ENCODE data around the gene FCHSD2. TPM values are rescaled to one million over a fixed set of nuclear protein-coding genes. Genes with fewer than 3 reads are reported as not detected.

FCHSD2 gene
- total RNA-seq, 2 donors from 2014 or later: 14.0 to 17.6 TPM

DNA sequence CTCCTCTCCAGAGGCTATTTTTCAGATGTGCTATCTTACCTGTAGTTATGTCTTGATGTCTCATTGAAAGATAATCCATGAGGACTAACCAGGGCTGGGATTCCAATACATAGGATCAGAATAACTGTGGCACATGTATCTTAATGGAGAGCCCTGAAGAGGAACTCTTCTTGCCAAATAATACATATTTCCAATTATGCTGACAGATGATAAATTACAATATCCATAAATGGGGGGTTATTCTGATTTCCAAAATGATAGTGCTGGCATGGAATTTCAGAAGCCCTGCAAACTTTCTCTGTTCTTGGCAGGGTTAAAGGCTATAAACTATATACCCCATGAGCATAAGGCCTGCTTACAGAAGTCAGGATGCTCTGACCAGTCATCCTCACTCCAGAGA is 173.7 kb downstream of the FCHSD2 start:
- no peaks in the 10 kb centered on the region for H3K9me3 Mint-ChIP-seq
- no peak overlapping the region for H3K27ac Mint-ChIP-seq
- Histone ChIP-seq H3K9me3 (ENCODE audit: control insufficient read depth, low read length) (no peaks in the 10 kb centered on the region), H3K27me3 (ENCODE audit: control insufficient read depth, insufficient read depth, low read length, poor library complexity, severe bottlenecking) (no peaks in the 10 kb centered on the region), H3K4me3 (ENCODE audit: low read length) (no peak overlapping the region), H3K27ac (ENCODE audit: low read depth, low read length) (no peak overlapping the region), H3K4me1 (ENCODE audit: control insufficient read depth, insufficient read depth, low read length) (peaks cover 4% of the 10 kb centered on the region), H3K9ac (ENCODE audit: extremely low read depth, low read length, poor library complexity, severe bottlenecking) (no peak overlapping the region), H3K36me3 (ENCODE audit: control insufficient read depth, insufficient read depth, low read length) (no peaks in the 10 kb centered on the region)
- peaks cover 6% of the 10 kb centered on the region for H3K4me1 Mint-ChIP-seq
- peaks cover 1% of the 10 kb centered on the region for H3K36me3 Mint-ChIP-seq (ENCODE audit: low read depth)
- no peak for DNase-seq
- no peak overlapping the region for H3K4me3 Mint-ChIP-seq
- TF ChIP-seq, protein P1, sequence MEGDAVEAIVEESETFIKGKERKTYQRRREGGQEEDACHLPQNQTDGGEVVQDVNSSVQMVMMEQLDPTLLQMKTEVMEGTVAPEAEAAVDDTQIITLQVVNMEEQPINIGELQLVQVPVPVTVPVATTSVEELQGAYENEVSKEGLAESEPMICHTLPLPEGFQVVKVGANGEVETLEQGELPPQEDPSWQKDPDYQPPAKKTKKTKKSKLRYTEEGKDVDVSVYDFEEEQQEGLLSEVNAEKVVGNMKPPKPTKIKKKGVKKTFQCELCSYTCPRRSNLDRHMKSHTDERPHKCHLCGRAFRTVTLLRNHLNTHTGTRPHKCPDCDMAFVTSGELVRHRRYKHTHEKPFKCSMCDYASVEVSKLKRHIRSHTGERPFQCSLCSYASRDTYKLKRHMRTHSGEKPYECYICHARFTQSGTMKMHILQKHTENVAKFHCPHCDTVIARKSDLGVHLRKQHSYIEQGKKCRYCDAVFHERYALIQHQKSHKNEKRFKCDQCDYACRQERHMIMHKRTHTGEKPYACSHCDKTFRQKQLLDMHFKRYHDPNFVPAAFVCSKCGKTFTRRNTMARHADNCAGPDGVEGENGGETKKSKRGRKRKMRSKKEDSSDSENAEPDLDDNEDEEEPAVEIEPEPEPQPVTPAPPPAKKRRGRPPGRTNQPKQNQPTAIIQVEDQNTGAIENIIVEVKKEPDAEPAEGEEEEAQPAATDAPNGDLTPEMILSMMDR (conservative IDR thresholded peaks at IDR 0.05): no peak
- no peaks in the 10 kb centered on the region for H3K27me3 Mint-ChIP-seq (ENCODE audit: insufficient read depth)

DNA sequence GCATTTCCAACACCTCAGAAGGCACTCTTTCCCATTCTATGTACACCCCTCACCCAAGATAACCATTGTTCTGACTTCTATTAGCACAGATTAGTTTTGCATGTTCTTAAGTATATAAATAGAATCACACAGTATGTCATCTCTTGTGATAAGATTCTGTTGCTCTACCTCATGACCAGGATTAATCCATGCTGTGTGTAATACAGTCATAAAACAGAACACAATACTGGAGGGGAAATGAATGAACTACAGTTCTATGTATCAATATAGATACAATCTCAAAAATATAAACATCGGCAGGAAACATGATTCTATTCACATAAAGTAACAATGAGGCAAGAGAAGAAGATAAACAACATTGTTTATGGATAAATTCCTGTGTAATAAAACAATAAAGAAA is 176.4 kb downstream of the FCHSD2 start:
- H3K4me1 ChIP-seq (ENCODE audit: control insufficient read depth, insufficient read depth, low read length): peaks cover 1% of the 10 kb centered on the region
- no CpG with 5 or more reads among the region's 1 CpG for WGBS, 2 experiments (ENCODE audit: insufficient coverage in 1 of 2, insufficient read length in 1 of 2)
- H3K9ac ChIP-seq (ENCODE audit: extremely low read depth, low read length, poor library complexity, severe bottlenecking): no peak overlapping the region
- H3K4me3 ChIP-seq (ENCODE audit: low read length): no peak overlapping the region
- no peak for DNase-seq
- no peak overlapping the region for H3K4me3 Mint-ChIP-seq
- TF ChIP-seq, protein P1 (conservative IDR thresholded peaks at IDR 0.05): no peak
- no peaks in the 10 kb centered on the region for H3K27me3 Mint-ChIP-seq (ENCODE audit: insufficient read depth)
- no peak overlapping the region for H3K27ac ChIP-seq (ENCODE audit: low read depth, low read length)
- no peak overlapping the region for H3K27ac Mint-ChIP-seq
- H3K4me1 Mint-ChIP-seq: no peaks in the 10 kb centered on the region
- H3K9me3 ChIP-seq (ENCODE audit: control insufficient read depth, low read length): no peaks in the 10 kb centered on the region
- H3K27me3 ChIP-seq (ENCODE audit: control insufficient read depth, insufficient read depth, low read length, poor library complexity, severe bottlenecking): no peaks in the 10 kb centered on the region
- no peaks in the 10 kb centered on the region for H3K36me3 ChIP-seq (ENCODE audit: control insufficient read depth, insufficient read depth, low read length)
- no peaks in the 10 kb centered on the region for H3K36me3 Mint-ChIP-seq (ENCODE audit: low read depth)
- H3K9me3 Mint-ChIP-seq: no peaks in the 10 kb centered on the region

DNA sequence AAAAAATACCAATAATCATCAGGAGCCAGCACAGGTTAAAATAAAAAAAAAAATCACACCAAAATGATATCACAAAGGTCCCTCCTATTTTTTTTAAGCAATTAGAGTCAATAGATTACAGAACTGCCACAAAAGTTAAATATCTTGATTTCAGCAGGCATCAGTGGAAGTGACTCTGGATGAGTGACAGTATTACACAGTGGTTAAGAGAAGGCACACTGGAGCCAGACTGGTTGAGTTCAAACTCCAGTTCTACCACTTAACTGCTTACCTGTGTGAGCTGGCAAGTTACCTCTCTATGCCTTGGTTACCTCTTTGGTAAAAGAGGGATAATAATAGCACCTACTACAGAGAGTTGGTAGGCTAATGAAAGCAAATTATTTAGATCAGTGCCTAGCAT is 179.4 kb downstream of the FCHSD2 start:
- H3K9me3 ChIP-seq (ENCODE audit: control insufficient read depth, low read length): no peaks in the 10 kb centered on the region

More for the DNA sequence above, 179.4 kb downstream of the FCHSD2 start:
- Mint-ChIP-seq H3K36me3 (ENCODE audit: low read depth) (no peaks in the 10 kb centered on the region), H3K4me3 (no peak overlapping the region), H3K27ac (no peak overlapping the region), H3K27me3 (ENCODE audit: insufficient read depth) (no peaks in the 10 kb centered on the region), H3K4me1 (no peaks in the 10 kb centered on the region), H3K9me3 (no peaks in the 10 kb centered on the region)
- Histone ChIP-seq H3K9ac (ENCODE audit: extremely low read depth, low read length, poor library complexity, severe bottlenecking) (no peak overlapping the region), H3K4me3 (ENCODE audit: low read length) (no peak overlapping the region), H3K27me3 (ENCODE audit: control insufficient read depth, insufficient read depth, low read length, poor library complexity, severe bottlenecking) (no peaks in the 10 kb centered on the region), H3K36me3 (ENCODE audit: control insufficient read depth, insufficient read depth, low read length) (no peaks in the 10 kb centered on the region), H3K4me1 (ENCODE audit: control insufficient read depth, insufficient read depth, low read length) (no peaks in the 10 kb centered on the region), H3K27ac (ENCODE audit: low read depth, low read length) (no peak overlapping the region)
- no peak for DNase-seq
- TF ChIP-seq, protein P1 (conservative IDR thresholded peaks at IDR 0.05): no peak
